ENCODE measurements around the gene TRAPPC5.

The TRAPPC5 gene

GRCh38 chr19:7685546-7686445, 5.2 kb downstream of the TRAPPC5 start:
- Histone ChIP-seq H3K4me1 (ENCODE audit: control insufficient read depth in 5 of 5, insufficient read depth in 5 of 5, low read length in 5 of 5) (peaks cover 0 to 17% (median 13%) of the 10 kb centered on the region in 5 donors), H3K36me3 (ENCODE audit: control insufficient read depth in 5 of 5, insufficient read depth in 5 of 5, low read length in 5 of 5) (peaks cover 0 to 26% (median 13%) of the 10 kb centered on the region in 5 donors)

GRCh38 chr19:7687177-7687576, 6.5 kb downstream of the TRAPPC5 start:
- Histone ChIP-seq H3K4me3 (ENCODE audit: low read depth in 1 of 5, low read length in 5 of 5) (no peak overlapping the region), H3K27me3 (ENCODE audit: control insufficient read depth in 5 of 5, insufficient read depth in 4 of 5, low read length in 5 of 5) (peaks cover 0 to 22% (median 11%) of the 10 kb centered on the region in 5 donors), H3K36me3 (ENCODE audit: control insufficient read depth in 5 of 5, insufficient read depth in 5 of 5, low read length in 5 of 5) (peaks cover 0 to 26% (median 13%) of the 10 kb centered on the region in 5 donors), H3K4me1 (ENCODE audit: control insufficient read depth in 5 of 5, insufficient read depth in 5 of 5, low read length in 5 of 5) (peaks cover 0 to 4% (median under 1%) of the 10 kb centered on the region in 5 donors), H3K27ac (ENCODE audit: low read depth, low read length) (no peak overlapping the region), H3K9ac (ENCODE audit: low read length in 5 of 5) (no peak overlapping the region), H3K9me3 (ENCODE audit: control insufficient read depth in 5 of 5, low read length in 5 of 5) (no peaks in the 10 kb centered on the region)

More at GRCh38 chr19:7685546-7686445, 5.2 kb downstream of the TRAPPC5 start:
- Histone ChIP-seq H3K9ac (ENCODE audit: low read length in 5 of 5) (peak overlapping the region in 1 of 5 donors; percentile 30), H3K27me3 (ENCODE audit: control insufficient read depth in 5 of 5, insufficient read depth in 4 of 5, low read length in 5 of 5) (peaks cover 0 to 18% (median 5%) of the 10 kb centered on the region in 5 donors), H3K9me3 (ENCODE audit: control insufficient read depth in 5 of 5, low read length in 5 of 5) (no peaks in the 10 kb centered on the region), H3K27ac (ENCODE audit: low read depth, low read length) (no peak overlapping the region), H3K4me3 (ENCODE audit: low read depth in 1 of 5, low read length in 5 of 5) (no peak overlapping the region)

GRCh38 chr19:7689165-7689564, 8.5 kb downstream of the TRAPPC5 start:
- Histone ChIP-seq H3K27ac (ENCODE audit: low read depth, low read length) (no peak overlapping the region), H3K9ac (ENCODE audit: low read length in 5 of 5) (no peak overlapping the region), H3K27me3 (ENCODE audit: control insufficient read depth in 5 of 5, insufficient read depth in 4 of 5, low read length in 5 of 5) (peaks cover 0 to 22% (median 11%) of the 10 kb centered on the region in 5 donors), H3K9me3 (ENCODE audit: control insufficient read depth in 5 of 5, low read length in 5 of 5) (no peaks in the 10 kb centered on the region), H3K36me3 (ENCODE audit: control insufficient read depth in 5 of 5, insufficient read depth in 5 of 5, low read length in 5 of 5) (peaks cover 0 to 7% (median 0%) of the 10 kb centered on the region in 5 donors), H3K4me3 (ENCODE audit: low read depth in 1 of 5, low read length in 5 of 5) (no peak overlapping the region), H3K4me1 (ENCODE audit: control insufficient read depth in 5 of 5, insufficient read depth in 5 of 5, low read length in 5 of 5) (no peaks in the 10 kb centered on the region)

GRCh38 chr19:7690779-7691258, 10.2 kb downstream of the TRAPPC5 start:
- no peaks in the 10 kb centered on the region for H3K9me3 ChIP-seq (ENCODE audit: control insufficient read depth in 5 of 5, low read length in 5 of 5)
- no peak overlapping the region for H3K4me3 ChIP-seq (ENCODE audit: low read depth in 1 of 5, low read length in 5 of 5)
- no peak overlapping the region for H3K27ac ChIP-seq (ENCODE audit: low read depth, low read length)
- peaks cover 0 to 4% (median 0%) of the 10 kb centered on the region in 5 donors for H3K4me1 ChIP-seq (ENCODE audit: control insufficient read depth in 5 of 5, insufficient read depth in 5 of 5, low read length in 5 of 5)
- no peak overlapping the region for H3K9ac ChIP-seq (ENCODE audit: low read length in 5 of 5)
- peaks cover 0 to 22% (median 11%) of the 10 kb centered on the region in 5 donors for H3K27me3 ChIP-seq (ENCODE audit: control insufficient read depth in 5 of 5, insufficient read depth in 4 of 5, low read length in 5 of 5)
- H3K36me3 ChIP-seq (ENCODE audit: control insufficient read depth in 5 of 5, insufficient read depth in 5 of 5, low read length in 5 of 5): no peaks in the 10 kb centered on the region

GRCh38 chr19:7691497-7691896, 10.9 kb downstream of the TRAPPC5 start:
- H3K9ac ChIP-seq (ENCODE audit: low read length in 5 of 5): no peak overlapping the region
- H3K4me3 ChIP-seq (ENCODE audit: low read depth in 1 of 5, low read length in 5 of 5): no peak overlapping the region
- no peaks in the 10 kb centered on the region for H3K9me3 ChIP-seq (ENCODE audit: control insufficient read depth in 5 of 5, low read length in 5 of 5)
- H3K36me3 ChIP-seq (ENCODE audit: control insufficient read depth in 5 of 5, insufficient read depth in 5 of 5, low read length in 5 of 5): no peaks in the 10 kb centered on the region
- H3K27ac ChIP-seq (ENCODE audit: low read depth, low read length): no peak overlapping the region
- peaks cover 0 to 4% (median 0%) of the 10 kb centered on the region in 5 donors for H3K4me1 ChIP-seq (ENCODE audit: control insufficient read depth in 5 of 5, insufficient read depth in 5 of 5, low read length in 5 of 5)
- peaks cover 0 to 22% (median 11%) of the 10 kb centered on the region in 5 donors for H3K27me3 ChIP-seq (ENCODE audit: control insufficient read depth in 5 of 5, insufficient read depth in 4 of 5, low read length in 5 of 5)

GRCh38 chr19:7692417-7693088, 11.9 kb downstream of the TRAPPC5 start:
- H3K4me1 ChIP-seq (ENCODE audit: control insufficient read depth in 5 of 5, insufficient read depth in 5 of 5, low read length in 5 of 5): peaks cover 0 to 4% (median 0%) of the 10 kb centered on the region in 5 donors
- peaks cover 6 to 30% (median 17%) of the 10 kb centered on the region in 5 donors for H3K27me3 ChIP-seq (ENCODE audit: control insufficient read depth in 5 of 5, insufficient read depth in 4 of 5, low read length in 5 of 5)
- H3K4me3 ChIP-seq (ENCODE audit: low read depth in 1 of 5, low read length in 5 of 5): no peak overlapping the region
- no peaks in the 10 kb centered on the region for H3K9me3 ChIP-seq (ENCODE audit: control insufficient read depth in 5 of 5, low read length in 5 of 5)
- H3K36me3 ChIP-seq (ENCODE audit: control insufficient read depth in 5 of 5, insufficient read depth in 5 of 5, low read length in 5 of 5): no peaks in the 10 kb centered on the region
- H3K27ac ChIP-seq (ENCODE audit: low read depth, low read length): no peak overlapping the region
- H3K9ac ChIP-seq (ENCODE audit: low read length in 5 of 5): no peak overlapping the region

GRCh38 chr19:7694499-7694898, 13.9 kb downstream of the TRAPPC5 start:
- Histone ChIP-seq H3K9me3 (ENCODE audit: control insufficient read depth in 5 of 5, low read length in 5 of 5) (no peaks in the 10 kb centered on the region), H3K27me3 (ENCODE audit: control insufficient read depth in 5 of 5, insufficient read depth in 4 of 5, low read length in 5 of 5) (peaks cover 19 to 39% (median 23%) of the 10 kb centered on the region in 5 donors), H3K4me3 (ENCODE audit: low read depth in 1 of 5, low read length in 5 of 5) (no peak overlapping the region), H3K4me1 (ENCODE audit: control insufficient read depth in 5 of 5, insufficient read depth in 5 of 5, low read length in 5 of 5) (peaks cover 0 to 8% (median 0%) of the 10 kb centered on the region in 5 donors), H3K36me3 (ENCODE audit: control insufficient read depth in 5 of 5, insufficient read depth in 5 of 5, low read length in 5 of 5) (no peaks in the 10 kb centered on the region), H3K27ac (ENCODE audit: low read depth, low read length) (no peak overlapping the region), H3K9ac (ENCODE audit: low read length in 5 of 5) (no peak overlapping the region)

GRCh38 chr19:7697721-7698287, 17.2 kb downstream of the TRAPPC5 start:
- Histone ChIP-seq H3K36me3 (ENCODE audit: control insufficient read depth in 5 of 5, insufficient read depth in 5 of 5, low read length in 5 of 5) (no peaks in the 10 kb centered on the region), H3K27ac (ENCODE audit: low read depth, low read length) (no peak overlapping the region), H3K9ac (ENCODE audit: low read length in 5 of 5) (no peak overlapping the region), H3K9me3 (ENCODE audit: control insufficient read depth in 5 of 5, low read length in 5 of 5) (no peaks in the 10 kb centered on the region), H3K4me1 (ENCODE audit: control insufficient read depth in 5 of 5, insufficient read depth in 5 of 5, low read length in 5 of 5) (peaks cover 0 to 17% (median 3%) of the 10 kb centered on the region in 5 donors), H3K4me3 (ENCODE audit: low read depth in 1 of 5, low read length in 5 of 5) (no peak overlapping the region), H3K27me3 (ENCODE audit: control insufficient read depth in 5 of 5, insufficient read depth in 4 of 5, low read length in 5 of 5) (peaks cover 16 to 29% (median 19%) of the 10 kb centered on the region in 5 donors)

GRCh38 chr19:7698583-7698982, 17.9 kb downstream of the TRAPPC5 start:
- peaks cover 0 to 17% (median 3%) of the 10 kb centered on the region in 5 donors for H3K4me1 ChIP-seq (ENCODE audit: control insufficient read depth in 5 of 5, insufficient read depth in 5 of 5, low read length in 5 of 5)
- peaks cover 18 to 25% (median 20%) of the 10 kb centered on the region in 5 donors for H3K27me3 ChIP-seq (ENCODE audit: control insufficient read depth in 5 of 5, insufficient read depth in 4 of 5, low read length in 5 of 5)
- no peak overlapping the region for H3K9ac ChIP-seq (ENCODE audit: low read length in 5 of 5)
- no peak overlapping the region for H3K4me3 ChIP-seq (ENCODE audit: low read depth in 1 of 5, low read length in 5 of 5)
- H3K27ac ChIP-seq (ENCODE audit: low read depth, low read length): no peak overlapping the region
- H3K36me3 ChIP-seq (ENCODE audit: control insufficient read depth in 5 of 5, insufficient read depth in 5 of 5, low read length in 5 of 5): no peaks in the 10 kb centered on the region
- H3K9me3 ChIP-seq (ENCODE audit: control insufficient read depth in 5 of 5, low read length in 5 of 5): no peaks in the 10 kb centered on the region
